Limb (tissue), 2 donors: ENCODE results near the gene PDE9A.
"Not testable (repeated sequence)": the region's sequence is repeated elsewhere in the genome, so short reads cannot be mapped to it uniquely, and the experiment has no call there.

Experiments used
- DNase-seq, 2 donors: peaks; one replicate each; pipeline ENCODE4 v3.0.0-alpha.2; 2016; ENCODE audit errors: extremely low spot score in 2 of 2

PDE9A gene

DNA sequence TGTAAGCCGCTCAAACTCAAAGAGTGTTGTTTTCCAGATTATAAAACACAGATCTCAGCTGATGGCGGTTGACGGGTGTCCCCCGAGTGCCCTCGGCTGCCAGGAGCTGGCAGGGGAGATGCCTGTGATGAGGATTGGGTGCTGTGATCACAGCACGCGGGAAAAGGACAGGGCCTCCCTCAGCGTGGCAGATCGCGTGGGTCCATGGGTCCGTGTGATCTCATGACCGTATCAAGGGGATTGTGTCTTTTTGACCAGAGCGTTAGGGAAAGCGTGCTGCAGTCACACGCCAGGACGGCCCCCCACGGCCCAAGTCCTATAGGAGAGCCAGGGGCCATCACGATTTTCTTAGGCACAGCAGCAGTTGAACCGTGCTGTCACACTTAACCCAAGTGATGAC lies 51.9 kb downstream of the PDE9A start:
- DNase-seq, result no peak

GRCh38 chr21:42705746-42706374 lies 52.4 kb downstream of the PDE9A start:
- no peak for DNase-seq

DNA sequence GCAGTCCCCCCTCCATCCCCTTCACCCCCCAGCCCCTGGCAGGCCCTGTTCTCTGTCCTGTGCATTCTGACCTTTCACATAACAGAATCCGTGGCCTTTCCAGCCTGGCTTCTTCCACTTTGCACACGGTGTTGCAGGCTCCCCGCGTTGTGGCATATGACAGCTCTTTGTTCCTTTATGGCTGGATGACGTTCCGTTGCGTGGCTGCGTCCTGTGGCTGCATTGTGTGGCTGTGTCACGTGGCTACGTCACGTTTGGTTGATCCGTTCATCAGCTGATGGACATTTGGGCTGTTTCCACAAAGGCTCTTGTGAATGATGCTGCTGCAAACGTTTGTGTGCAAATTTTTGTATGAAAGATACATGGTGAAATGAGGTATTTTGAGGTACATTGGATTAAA lies 53.3 kb downstream of the PDE9A start:
- no peak for DNase-seq

DNA sequence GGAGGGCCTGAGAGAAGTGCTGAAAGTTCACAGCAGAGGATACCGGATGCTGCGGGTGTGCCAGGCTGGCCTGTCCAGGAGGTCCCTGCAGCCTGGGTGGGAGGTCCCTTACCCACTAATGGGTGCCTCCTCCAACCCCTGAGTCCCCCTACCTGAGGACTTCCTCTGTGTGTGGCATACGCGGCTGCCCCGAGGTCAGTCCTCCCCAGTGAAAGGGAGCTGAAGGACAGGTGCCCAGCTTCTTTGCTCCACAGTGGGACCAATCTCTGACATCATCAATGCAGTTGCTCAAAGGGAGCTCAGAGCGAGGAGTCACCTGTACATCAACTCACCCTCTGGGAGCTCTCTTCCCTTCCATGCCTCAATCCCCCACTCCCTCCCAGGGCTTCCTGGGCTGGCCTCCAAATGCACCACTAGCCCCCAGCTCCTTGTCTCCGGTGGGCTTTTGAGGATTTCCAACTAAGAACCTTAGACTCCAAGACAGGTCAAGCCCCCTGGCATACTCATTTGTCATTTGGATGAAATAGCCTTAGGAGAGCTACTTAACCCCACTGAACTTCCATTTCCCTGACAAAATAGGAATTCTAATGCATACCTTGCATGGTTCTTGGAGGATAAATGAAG lies 53.9 kb downstream of the PDE9A start:
- no peak for DNase-seq

GRCh38 chr21:42708107-42708506 lies 54.7 kb downstream of the PDE9A start:
- DNase-seq, result no peak

DNA sequence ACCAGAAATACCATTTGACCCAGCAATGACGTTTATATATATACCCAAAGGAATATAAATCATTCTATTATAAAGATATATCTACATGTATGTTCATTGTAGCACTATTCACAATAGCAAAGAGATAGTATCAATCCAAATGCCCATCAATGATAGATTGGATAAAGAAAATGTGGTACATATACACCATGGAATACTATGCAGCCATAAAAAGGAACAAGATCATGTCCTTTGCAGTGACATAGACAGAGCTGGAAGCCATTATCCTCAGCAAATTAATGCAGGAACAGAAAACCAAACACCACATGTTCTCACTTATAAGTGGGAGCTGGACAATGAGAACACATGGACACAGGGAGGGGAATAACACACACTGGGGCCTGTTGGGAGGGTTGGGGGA lies 55.5 kb downstream of the PDE9A start:
- not testable (repeated sequence) for DNase-seq

GRCh38 chr21:42711667-42712066 lies 58.2 kb downstream of the PDE9A start:
- DNase-seq, result no peak

GRCh38 chr21:42715427-42715826 lies 62.0 kb downstream of the PDE9A start:
- DNase-seq, result not testable (repeated sequence)

DNA sequence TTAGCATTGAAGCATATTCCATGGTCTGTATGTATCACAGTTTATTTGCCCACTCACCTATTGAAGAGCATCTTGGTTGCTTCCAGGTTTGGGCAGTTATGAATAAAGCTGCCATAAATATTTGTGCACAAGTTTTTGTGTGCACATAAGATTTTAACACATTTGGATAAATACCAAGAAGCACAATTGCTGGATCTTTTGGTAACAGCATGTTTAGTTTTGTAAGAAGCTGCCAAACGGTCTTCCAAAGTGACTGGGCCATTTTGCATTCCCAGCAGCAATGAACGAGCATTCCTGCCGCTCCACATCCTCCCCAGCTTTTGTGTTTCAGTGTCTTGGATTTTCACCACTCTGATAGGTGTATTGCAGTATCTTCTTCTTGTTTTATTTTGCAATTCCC lies 62.7 kb downstream of the PDE9A start:
- DNase-seq, result no peak

- not testable (repeated sequence) for DNase-seq
These were observed 67.1 kb downstream of the PDE9A start for GRCh38 chr21:42720484-42720883.

GRCh38 chr21:42721341-42721824 lies 68.0 kb downstream of the PDE9A start:
- DNase-seq, result no peak

DNA sequence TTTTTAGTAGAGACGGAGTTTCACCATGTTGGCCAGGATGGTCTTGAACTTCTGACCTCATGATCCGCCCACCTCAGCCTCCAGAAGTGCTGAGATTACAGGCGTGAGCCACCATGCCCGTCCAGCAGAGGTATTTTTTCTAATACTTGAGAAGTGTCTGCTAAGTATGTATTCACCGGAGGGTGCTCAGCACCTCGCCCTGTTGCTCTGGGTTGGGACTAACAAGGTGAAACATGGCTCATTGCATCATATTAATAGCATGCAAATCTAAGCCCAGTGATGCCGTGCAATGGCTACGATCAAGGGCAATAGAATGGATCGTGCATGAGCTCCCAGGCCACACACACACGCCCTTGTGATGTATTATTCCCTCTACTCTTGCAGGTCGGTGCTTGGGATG lies 68.7 kb downstream of the PDE9A start:
- no peak for DNase-seq

DNA sequence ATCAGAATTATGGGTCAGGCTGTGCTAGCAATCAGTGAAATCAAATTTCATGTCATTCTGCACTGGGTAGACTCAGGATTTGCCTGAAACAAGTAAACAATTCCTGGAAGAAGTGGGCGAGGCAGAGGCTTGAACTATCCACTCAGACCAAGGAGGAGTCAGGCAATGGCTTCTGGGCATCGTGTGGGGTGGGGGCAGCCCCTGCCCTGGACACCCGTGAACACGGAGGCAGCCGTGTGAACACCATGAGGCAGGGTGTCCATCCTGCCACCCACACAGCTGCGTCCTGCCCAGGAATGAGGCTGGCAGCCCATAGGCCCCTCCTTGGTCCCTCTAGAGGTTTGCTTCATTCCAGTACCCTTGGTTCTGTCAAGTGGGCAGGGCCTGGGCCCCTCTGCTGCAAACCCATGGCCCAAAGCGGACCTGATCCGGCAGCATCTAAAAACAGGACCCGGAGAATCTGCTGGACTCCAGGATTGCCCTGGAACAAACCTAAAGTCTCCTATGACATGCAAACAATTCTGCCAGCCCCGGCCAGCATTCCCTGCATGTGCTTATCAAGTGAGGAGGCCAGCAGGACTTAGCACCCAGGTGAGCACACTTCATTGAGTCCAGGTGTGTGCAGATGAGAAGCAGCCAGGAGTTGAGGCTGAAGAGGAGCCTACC lies 69.5 kb downstream of the PDE9A start:
- no peak for DNase-seq

- no peak for DNase-seq
These were observed 71.0 kb downstream of the PDE9A start for GRCh38 chr21:42724226-42724920.

GRCh38 chr21:42725416-42725930 lies 72.1 kb downstream of the PDE9A start:
- DNase-seq, result no peak

GRCh38 chr21:42731264-42732032 lies 78.0 kb downstream of the PDE9A start:
- DNase-seq, result no peak

DNA sequence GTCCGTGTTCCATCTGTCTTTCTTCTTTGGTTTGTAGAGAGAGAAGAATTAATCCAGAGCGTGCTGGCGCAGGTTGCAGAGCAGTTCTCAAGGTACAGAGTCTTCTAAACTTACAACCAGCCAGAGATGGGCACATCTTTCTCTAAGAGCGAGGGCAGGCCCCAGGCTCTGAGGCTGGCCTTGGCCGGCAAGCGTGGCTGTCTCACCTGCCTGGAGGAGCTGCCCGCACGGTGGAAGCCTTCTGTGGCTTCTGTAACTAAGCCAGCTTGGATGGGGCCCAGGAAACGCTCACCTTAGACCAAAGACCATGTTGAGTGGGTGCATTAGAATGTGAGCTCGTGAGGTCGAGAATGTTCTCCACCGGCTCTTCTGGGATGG lies 78.6 kb downstream of the PDE9A start:
- DNase-seq, result no peak

- DNase-seq, result no peak
These were observed 79.7 kb downstream of the PDE9A start for GRCh38 chr21:42733037-42733627.

DNA sequence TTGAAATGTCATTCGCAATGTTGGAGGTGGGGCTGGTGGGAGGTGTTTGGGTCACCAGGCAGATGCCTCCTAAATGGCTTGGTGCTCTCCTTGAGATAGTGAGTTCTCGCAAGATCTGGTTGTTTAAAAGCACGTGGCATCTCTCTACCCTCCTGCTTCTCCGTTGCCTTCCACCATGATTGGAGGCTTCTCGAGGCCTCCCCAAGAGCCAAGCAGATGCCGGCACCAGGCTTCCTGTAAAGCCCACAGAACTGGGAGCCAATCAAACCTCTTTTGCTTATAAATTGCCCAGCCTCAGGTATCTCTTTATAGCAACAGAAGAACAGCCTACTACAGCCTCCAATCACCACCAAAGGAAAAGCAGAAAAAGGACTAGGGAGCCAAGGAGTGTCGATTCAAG lies 80.5 kb downstream of the PDE9A start:
- no peak for DNase-seq

DNA sequence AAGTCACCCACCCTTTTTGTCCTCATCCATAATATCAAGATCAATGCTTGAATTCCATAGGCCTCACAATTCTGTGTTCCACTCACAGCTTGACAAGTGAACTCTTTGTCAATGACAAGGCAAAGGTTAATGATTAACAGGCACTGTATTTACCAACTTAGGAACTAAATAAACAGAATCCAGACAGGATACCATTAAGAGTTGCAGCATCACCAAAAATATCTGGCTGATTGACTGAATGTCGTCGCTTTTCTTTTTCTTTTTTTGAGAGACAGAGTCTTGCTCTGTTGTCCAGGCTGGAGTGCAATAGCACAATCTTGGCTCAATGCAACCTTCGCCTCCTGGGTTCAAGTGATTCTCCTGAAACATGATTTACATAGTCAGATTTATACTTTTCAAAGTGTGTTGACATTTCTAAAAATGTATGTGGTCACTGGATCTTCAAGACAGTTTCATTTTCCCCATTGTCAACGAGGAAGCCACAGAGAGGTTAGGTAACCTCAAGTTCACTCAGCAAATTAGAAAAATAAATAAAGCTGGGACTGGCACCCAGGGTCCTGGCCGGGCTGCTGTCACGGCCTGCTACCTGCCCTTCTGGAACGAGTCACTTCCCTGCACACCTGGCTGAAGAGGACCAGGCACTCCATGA lies 81.0 kb downstream of the PDE9A start:
- no peak for DNase-seq
